ENCODE data around the gene POLR2E. TPM values are rescaled to one million over a fixed set of nuclear protein-coding genes. Genes with fewer than 3 reads are reported as not detected.

The POLR2E gene
- total and polyA plus RNA-seq, 2 of the 13 experiments (the other 11 are each of a cell fraction or from before 2014, with no cell fraction given) = 140 to 272 TPM

GRCh38 chr19:1093811-1094553 is 1.2 kb downstream of the POLR2E start (continued):
- TF ChIP-seq SNRNP70 (IDR thresholded peaks at IDR 0.05; ENCODE audit: low read depth, low read length) = no peak
- TF ChIP-seq, protein P1, sequence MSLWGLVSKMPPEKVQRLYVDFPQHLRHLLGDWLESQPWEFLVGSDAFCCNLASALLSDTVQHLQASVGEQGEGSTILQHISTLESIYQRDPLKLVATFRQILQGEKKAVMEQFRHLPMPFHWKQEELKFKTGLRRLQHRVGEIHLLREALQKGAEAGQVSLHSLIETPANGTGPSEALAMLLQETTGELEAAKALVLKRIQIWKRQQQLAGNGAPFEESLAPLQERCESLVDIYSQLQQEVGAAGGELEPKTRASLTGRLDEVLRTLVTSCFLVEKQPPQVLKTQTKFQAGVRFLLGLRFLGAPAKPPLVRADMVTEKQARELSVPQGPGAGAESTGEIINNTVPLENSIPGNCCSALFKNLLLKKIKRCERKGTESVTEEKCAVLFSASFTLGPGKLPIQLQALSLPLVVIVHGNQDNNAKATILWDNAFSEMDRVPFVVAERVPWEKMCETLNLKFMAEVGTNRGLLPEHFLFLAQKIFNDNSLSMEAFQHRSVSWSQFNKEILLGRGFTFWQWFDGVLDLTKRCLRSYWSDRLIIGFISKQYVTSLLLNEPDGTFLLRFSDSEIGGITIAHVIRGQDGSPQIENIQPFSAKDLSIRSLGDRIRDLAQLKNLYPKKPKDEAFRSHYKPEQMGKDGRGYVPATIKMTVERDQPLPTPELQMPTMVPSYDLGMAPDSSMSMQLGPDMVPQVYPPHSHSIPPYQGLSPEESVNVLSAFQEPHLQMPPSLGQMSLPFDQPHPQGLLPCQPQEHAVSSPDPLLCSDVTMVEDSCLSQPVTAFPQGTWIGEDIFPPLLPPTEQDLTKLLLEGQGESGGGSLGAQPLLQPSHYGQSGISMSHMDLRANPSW (CRISPR knock-in tag; IDR thresholded peaks at IDR 0.05; ENCODE audit: borderline replicate concordance) = no peak
- TF ChIP-seq FOXK2 (IDR thresholded peaks at IDR 0.05) = no peak
- TF ChIP-seq GABPB1 (CRISPR knock-in tag; IDR thresholded peaks at IDR 0.05) = peak; percentile 84
- no peak for TF ChIP-seq MTA1 (CRISPR knock-in tag; IDR thresholded peaks at IDR 0.05; ENCODE audit: borderline replicate concordance)
- peak; percentile 48; the same call in 1 of the 2 replicates for TF ChIP-seq BRD4 (CRISPR knock-in tag; IDR thresholded peaks at IDR 0.05)
- TF ChIP-seq ARHGAP35 (CRISPR knock-in tag; IDR thresholded peaks at IDR 0.05; ENCODE audit: borderline replicate concordance) = no peak
- no peak for TF ChIP-seq ZEB1 (IDR thresholded peaks at IDR 0.05; ENCODE audit: insufficient replicate concordance, low read depth)
- TF ChIP-seq GATAD2A (CRISPR knock-in tag; IDR thresholded peaks at IDR 0.05) = no peak
- no peak for TF ChIP-seq ZNF598 (CRISPR knock-in tag; IDR thresholded peaks at IDR 0.05; ENCODE audit: borderline replicate concordance)
- no peak for TF ChIP-seq ATF7 (IDR thresholded peaks at IDR 0.05)
- no peak for TF ChIP-seq ATF7 (CRISPR knock-in tag; IDR thresholded peaks at IDR 0.05)
- no peak for TF ChIP-seq FOXP4 (CRISPR knock-in tag; IDR thresholded peaks at IDR 0.05)
- TF ChIP-seq GPN1 (CRISPR knock-in tag; IDR thresholded peaks at IDR 0.05; ENCODE audit: borderline replicate concordance) = no peak
- no peak for TF ChIP-seq KMT2A (CRISPR knock-in tag; IDR thresholded peaks at IDR 0.05)
- TF ChIP-seq MEIS1 (CRISPR knock-in tag; IDR thresholded peaks at IDR 0.05; ENCODE audit: borderline replicate concordance) = no peak
- TF ChIP-seq ZNF121 (CRISPR knock-in tag; IDR thresholded peaks at IDR 0.05) = no peak
- no peak for TF ChIP-seq HOXD1 (CRISPR knock-in tag; IDR thresholded peaks at IDR 0.05)
- 0 out of 2 replicates have a peak, but pooled peaks have one; percentile 38 for TF ChIP-seq ZNF766 (CRISPR knock-in tag; IDR thresholded peaks at IDR 0.05; ENCODE audit: borderline replicate concordance)
- no peak for TF ChIP-seq ZNF615 (CRISPR knock-in tag; IDR thresholded peaks at IDR 0.05; ENCODE audit: borderline replicate concordance)
- TF ChIP-seq SRY (CRISPR knock-in tag; IDR thresholded peaks at IDR 0.05) = 0 out of 2 replicates have a peak, but pooled peaks have one; percentile 12
- no peak for TF ChIP-seq ZNF703 (CRISPR knock-in tag; IDR thresholded peaks at IDR 0.05; ENCODE audit: borderline replicate concordance)
- TF ChIP-seq HDAC2 (CRISPR knock-in tag; IDR thresholded peaks at IDR 0.05) = peak; percentile 50; the same call in 1 of the 2 replicates
- TF ChIP-seq ZNF143 (CRISPR knock-in tag; IDR thresholded peaks at IDR 0.05) = peak; percentile 52; the same call in 1 of the 2 replicates
- TF ChIP-seq ZFP91 (CRISPR knock-in tag; IDR thresholded peaks at IDR 0.05; ENCODE audit: borderline replicate concordance) = peak; percentile 49; the same call in 1 of the 2 replicates
- TF ChIP-seq SETDB1 (CRISPR knock-in tag; IDR thresholded peaks at IDR 0.05; ENCODE audit: borderline replicate concordance) = no peak
